NCI-H2196 treated with DMSO at 0.1 percent for 48 hours (cell line): ENCODE data around the gene ACBD3.
"Not testable (repeated sequence)": the region's sequence is repeated elsewhere in the genome, so short reads cannot be mapped to it uniquely, and the experiment has no call there.

ENCODE experiments used
- DNase-seq: peaks from one replicate; lab custom pipeline; 2025; ENCODE audit not compliant: unreplicated experiment; lab: John Stamatoyannopoulos, UW

ACBD3 gene

DNA sequence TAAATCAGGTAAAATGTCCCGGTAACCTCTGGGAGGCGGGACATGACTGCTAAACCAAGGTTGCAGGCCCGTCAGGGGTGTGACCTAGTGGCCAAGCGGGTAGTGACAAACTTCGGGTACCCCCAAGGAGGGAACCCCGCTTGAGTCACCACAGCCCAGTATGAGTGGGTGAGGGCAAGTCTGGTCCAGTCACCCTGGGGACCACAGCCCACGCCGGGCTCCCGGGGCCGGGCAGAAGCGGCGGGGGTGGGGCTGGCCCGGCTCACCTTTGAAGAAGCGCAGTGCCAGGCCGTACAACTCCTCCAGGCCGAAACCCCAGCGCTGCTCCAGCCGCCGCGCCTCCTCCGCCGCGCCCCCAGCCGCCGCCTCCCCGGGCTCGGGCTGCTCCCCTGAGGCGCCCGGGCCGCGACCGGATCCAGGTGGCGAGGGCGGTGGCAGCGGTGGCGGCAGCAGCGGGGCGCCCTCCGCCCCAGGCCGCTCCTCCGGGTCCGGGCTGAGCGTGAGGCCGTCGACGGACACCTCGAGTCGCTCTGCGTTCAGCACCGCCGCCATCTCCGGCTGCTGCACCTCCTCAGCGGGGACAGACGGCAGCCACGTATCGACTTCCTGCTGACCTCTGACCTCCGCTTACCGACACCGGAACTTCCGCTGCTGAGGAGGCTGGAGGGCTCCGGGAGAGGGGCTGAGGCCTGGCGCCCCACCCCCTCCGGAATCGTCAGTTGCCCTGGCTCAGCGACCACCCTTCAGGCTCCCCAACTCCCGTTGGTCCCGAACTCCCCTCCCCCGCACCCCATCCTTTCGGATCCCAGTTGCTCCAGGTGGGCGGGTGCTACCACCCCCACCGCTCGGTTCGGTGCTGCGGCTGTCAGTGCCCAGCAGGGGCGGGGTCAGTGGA, at the start of gene ACBD3:
Gene ACBD3 (minus strand): TSS at position 618 of the 895 bp plus-strand sequence. CDS start 66 bp downstream, at position 552.
- peak; percentile 80 for DNase-seq

DNA sequence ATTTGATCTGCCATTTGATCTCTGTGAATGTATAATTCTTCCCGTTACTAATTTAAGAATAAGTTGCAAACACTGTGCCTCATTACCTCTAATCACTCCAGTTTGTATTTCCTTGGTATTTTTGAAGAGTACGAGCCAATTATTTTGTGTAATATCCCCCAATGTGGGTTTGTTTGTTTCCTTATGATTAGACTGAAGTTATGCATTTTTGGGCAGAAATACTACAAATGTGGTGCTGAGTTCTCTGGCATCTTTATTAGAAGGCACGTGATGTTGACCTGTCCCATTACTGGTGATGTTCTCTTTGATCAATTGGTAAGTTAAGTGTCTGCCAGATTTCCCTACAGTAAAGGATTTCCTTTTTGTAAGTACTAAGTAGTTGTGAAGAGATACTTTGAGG, 47.3 kb upstream of the ACBD3 start:
- DNase-seq, result no peak

DNA sequence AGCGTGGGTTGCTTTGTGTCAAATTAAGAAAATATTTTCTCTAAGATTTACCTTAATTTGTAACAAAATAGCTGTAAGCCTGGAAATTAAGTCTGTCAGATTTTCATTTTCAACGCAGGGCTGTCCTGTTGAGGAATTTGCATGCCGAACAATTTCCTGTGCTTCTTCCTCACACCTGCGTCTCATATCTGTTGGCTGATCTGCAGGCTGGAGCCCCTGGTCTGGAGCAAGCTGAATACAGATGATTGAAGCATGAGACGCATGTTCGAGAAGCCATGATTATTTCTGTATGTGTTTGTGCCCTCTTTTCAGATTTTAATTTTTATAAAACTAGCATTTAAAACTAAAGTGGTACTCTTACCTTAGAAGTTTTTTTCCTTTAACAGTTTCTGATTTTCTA, 46.8 kb upstream of the ACBD3 start:
- no peak for DNase-seq

DNA sequence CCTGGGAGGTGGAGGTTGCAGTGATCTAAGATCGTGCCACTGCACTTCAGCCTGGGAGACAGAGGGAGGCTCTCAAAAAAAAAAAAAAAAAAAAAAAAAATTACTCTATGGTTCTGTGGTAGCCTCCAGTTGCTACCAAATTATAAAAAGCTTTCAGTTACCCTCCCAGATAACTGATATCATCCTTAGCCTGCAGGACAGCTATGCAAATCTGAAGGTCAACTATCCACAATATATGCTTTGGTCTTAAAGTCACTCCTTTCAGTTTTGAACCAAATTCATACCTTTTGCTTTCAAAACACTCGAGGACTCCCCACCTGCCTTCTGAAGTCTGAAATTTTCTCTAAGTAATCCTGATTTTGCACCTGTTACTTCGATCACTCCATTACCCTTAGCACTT, 40.1 kb upstream of the ACBD3 start:
- DNase-seq, result no peak

DNA sequence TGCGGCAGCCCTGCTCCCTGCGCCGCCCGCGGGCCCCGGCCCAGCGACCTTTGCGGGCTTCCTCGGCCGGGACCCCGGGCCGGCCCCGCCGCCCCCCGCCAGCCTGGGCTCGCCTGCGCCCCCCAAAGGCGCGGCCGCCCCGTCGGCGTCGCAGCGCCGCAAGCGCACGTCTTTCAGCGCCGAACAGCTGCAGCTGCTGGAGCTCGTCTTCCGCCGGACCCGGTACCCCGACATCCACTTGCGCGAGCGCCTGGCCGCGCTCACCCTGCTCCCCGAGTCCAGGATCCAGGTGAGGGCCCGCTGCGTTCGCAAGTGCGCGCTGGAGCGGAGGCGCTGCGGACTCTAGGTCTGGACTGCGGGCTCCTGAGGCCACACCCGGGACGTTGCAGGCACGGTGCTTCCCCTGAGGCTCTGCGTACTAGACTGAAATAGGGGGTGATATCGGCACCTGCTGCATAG, 37.3 kb upstream of the ACBD3 start:
- no peak for DNase-seq

DNA sequence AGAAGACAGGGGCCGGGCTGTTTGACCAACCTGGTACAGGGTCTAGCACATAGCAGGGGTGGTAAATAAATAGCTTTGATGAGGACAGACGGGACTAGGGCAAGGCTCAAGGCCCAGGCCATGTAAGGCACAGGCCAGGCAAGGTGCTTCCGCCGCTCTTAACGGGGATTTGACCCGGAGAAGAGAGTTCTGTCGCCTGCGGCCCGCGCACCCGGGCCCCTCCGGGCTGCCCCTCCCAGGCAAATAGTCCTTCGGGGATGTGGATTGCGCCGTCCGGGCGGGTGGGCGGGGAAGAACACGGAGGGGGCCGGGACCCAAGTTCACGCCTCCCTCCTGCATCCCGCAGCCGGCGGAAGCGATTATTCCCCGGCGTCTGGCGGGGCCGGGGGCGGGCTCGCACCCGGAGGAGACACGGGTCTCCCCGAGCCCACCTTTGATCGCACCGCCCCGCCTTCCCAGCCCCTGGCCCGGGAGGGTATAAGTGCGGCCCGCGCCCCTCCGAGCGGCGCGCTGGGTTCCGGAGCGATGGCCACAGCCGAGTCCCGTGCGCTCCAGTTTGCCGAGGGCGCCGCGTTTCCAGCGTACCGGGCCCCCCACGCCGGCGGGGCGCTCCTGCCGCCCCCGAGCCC, 36.7 kb upstream of the ACBD3 start, which contains the start of gene MIXL1:
Gene MIXL1 (plus strand): TSS at position 508 of the 629 bp plus-strand sequence. CDS start 18 bp downstream, at position 526.
- no peak for DNase-seq

DNA sequence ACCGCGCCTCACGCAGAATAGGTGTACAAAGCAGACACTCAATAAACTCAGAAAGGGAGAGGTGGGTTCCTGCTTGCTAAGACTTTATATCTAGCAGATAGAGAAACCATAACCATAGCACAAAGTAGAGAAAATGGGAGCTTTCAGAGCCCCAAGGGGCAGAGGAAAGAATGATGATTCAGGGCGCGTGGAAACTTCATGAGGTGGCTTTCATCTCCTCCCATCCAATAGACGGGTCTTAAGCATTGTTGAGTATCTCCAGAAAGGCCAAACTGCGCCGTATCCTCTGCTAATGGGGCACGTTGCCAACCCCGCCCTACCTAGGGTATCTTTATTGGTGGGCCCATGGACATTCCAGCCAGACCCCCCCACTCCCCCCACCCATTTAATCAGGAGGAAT, 36.1 kb upstream of the ACBD3 start:
- no peak for DNase-seq

DNA sequence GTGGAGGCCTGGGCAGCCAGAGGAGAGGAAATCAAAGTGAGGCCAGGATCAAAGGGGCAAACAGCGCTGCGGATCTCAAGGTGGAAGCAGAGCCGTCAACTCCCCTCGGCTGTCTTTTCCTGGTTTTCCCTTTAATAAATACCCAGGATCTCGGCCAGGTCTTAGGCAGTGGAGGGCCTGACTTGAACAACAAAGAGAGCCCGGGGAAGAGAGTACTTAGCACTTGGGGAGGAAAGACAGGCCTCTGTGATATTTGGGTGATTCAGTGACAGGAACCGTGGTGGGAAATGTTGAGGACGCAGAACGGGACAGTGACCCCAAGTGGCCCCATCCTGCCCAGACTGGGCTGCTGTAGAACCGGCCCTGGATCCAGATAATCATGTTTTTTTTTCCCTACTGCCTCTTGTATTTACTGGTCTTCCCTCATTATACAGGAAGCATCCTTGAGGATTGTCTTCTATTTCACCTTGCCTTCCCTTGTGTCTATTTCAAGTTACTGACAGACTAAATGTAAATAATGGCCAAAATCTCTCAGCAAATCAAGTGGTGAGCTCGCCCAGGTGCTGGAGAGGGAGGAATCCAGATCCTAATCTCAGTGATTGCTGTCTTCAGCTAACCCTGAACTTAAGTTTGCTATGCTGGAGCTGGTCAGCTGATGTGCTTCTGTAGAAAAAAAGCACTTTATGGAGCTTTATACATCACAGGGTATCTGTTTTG, 34.1 kb upstream of the ACBD3 start:
- DNase-seq, result no peak

DNA sequence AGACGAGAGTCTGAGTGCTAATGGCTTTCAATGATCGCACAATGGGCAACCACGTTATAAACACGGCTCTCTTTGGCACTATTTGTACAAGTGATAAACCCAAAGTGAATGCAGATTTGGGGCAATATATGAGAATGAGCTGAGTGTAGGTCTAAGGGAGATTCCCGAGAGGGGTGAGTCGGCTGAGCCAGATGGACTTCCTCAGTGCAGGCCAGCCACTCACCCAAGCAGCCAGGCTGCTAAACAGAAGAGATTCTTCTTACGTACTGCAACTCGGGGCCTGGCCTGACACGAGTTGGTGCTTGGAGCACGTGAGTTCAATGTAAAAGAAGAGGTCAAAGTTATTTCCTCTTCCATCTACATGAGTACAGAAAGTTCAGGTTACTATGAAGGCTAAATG, 30.7 kb upstream of the ACBD3 start:
- DNase-seq, result no peak

DNA sequence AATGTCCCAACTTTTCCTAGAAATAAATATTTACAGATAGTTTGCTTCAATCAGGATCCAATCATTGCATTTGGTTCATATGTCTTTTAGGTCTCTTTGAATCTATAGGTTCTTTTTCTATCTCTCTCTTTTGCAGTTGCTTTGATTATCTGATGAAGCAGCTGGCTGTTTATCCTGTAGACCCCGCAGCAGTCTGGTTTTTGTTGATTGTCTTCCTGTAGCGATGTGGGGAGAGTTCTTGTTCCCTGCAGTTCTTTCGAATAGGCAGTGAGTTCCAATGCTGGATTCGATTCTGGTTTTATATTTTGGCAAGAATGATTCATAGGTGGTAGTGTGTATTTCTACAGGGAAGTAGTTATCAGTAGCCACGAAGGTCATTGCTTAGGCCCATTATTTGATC, 29.5 kb upstream of the ACBD3 start:
- DNase-seq, result no peak

DNA sequence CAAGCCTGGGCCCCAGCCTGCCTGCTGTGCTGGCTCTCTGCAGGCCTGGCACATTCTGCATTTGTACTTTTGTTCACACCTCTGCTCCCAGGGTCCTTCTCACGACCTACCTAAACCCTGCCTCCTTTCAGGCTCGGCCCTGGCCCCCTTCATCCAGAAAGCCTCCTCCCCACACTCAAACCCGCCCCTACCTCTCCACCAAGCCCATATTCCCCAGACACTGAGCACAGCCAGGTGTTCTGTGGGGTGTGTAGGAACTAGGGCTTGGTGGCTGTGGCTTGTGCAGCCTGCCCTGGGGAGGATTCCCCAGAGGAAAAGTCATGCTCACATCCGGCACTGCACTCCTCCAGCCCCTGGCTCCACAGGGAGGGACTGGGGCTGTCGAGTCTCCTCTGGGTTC, 28.7 kb upstream of the ACBD3 start:
- no peak for DNase-seq

DNA sequence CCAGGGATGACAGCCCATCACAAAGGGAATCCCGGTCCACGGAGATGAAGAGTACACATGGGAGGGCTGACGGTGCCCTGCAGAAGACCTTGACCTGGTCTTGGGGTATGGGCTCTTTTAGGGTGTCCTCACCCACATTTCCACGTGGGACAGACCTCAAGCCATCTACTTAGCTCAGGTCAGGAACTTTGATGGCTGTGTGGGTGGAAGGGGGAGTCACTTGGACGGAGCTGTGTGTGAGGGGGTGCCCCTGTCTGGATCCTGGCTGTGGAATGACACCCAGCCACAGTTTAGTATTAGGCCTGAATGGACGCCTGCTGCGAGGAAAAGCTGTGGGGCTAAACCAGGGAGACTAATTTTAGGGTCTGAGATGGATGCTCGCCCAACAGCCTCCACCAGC, 26.0 kb upstream of the ACBD3 start:
- DNase-seq, result no peak

DNA sequence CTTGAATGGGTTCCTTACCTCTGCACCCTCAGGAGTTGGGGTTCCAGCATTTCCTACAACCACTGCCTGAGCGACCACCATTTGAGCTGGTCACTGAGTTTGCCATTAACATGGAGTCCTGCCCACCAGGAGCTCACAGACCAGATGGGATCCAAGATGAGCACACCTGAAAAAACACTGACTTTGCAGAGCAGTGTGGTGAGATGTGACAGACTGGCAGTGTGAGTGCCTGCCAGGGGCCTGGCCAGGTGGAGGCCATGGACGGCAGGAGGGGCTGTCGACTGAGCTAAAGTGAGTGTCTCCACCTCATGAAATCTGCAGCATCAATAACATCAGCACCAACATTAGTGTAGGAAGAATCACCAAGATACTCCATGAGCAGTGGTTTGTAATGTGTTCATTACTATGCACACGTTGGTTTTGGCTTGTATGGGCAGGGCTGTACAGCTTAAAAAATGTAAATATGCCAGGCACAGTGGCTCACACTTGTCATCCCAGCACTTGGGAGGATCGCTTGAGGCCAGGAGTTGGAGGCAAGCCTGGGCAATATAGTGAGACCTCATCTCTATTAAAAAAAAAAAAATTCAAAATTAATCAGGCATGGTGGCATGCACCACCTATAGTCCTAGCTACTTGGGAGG, 24.8 kb upstream of the ACBD3 start:
- DNase-seq, result no peak

DNA sequence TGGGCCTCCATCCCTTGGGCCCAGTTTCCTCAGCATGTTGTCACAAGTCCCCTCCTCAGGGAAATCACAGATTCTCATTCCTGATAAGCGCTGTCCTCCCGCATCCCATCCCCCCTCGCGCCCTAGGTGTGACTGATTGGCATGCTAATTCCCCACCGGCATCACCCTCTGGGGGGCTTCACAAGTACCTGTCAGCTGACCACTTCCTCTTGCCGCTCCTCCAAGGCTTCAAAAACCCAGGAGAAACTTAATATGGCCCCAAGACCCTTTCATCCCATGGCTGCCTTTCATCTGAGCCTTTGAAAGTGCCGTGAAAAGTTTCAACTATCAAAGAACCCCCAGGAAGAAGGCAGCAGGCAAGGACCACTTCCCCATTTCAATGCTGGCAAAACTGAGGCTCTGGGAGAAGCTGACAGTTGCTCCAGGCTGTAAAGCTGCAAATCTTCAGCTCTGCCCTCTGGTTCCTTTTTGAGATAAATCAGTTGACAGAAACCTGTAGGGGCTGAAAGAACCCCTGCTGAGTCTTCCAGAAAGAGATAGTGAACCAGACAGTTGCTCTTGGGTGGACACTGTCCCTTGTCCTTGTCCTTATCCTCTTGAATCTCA, 24.1 kb upstream of the ACBD3 start:
- DNase-seq, result no peak

DNA sequence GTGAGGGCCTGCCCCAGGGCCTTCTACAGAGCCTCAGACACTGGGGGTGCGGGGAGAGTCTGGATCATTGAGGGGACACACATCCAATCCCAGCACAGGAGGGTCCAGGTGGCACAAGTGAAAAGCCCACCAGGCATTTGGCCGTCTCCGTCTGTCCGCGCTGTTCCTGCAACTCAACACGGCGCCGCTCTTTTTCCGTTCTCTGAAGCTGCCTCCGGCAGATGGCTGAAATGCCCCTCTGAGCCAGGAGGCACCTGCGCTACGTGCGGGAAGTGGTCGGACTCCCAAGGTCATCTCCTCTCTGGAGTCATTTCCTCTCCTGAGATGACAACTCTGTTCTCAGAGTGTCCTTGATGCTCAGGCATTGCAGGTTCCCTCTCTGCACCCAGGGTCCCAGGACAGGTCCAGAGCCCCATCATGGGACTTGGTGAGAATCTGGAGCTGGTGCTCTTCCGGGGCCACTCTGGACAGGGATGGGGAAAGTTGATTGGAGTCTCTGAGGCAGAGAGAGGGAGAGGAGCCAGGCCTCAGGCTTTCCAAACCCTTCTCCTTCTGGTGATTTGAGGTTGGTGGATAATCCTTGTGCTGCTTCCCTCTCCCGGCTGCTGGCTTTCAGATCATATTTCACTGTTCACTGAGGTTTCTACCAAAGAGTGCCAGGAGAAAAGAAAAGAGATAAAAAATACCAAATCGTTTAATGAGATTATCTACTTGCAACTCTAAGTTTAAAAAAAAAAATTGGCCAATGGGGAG, 22.9 kb upstream of the ACBD3 start:
- no peak for DNase-seq

DNA sequence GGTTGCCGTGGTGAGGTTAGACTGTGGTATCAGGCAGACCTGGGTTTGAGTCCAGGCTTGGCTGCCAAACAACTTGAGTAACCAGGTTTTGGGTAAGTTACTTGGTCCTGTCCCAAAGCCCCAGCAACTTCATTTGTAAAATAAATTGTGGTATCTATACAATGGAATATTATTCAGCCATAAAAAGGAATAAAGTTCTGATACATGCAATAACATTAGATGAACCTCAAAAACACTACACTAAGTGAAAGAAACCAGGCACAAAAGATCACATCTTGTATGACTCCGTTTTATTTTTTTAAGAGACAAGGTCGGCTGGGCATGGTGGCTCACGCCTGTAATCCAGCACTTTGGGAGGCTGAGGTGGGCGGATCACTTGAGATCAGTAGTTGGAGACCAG, 20.5 kb upstream of the ACBD3 start:
- DNase-seq, result no peak

DNA sequence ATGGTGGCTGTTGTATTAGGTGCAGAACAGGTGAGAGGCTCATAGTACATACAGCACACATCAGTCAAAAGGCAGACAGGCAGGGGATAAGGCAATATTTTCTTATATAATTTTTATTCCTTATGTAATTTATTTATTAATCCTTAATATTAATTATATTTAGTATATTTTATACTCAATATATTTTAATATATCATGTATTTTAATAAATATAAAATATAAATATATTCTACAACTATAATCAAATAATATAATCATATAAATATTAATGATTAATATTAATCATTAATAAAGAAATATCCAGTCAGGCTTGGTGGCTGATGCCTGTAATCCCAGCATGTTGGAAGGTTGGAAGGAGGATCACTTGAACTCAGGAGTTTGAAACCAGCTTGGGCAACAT, 17.7 kb upstream of the ACBD3 start:
- DNase-seq, result no peak

DNA sequence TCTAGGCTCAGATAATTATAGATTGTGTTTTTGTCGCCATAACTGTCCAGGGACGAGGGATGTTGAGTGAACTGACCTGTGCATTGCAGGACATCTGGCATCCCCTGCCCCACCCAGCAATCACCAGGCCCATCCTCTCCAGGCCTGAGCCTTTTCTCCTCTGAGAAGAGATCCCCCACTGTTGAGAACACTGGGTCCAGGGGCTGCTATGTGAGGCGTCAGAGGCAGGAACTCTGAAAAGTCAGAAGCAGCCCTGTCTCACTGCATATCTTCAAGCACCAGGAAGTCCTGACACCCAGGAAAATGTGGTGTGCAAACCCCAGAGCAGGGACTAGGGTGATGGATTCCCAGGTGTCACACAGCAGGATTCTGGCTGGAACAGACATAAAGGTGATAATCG, 17.1 kb upstream of the ACBD3 start:
- DNase-seq, result no peak

DNA sequence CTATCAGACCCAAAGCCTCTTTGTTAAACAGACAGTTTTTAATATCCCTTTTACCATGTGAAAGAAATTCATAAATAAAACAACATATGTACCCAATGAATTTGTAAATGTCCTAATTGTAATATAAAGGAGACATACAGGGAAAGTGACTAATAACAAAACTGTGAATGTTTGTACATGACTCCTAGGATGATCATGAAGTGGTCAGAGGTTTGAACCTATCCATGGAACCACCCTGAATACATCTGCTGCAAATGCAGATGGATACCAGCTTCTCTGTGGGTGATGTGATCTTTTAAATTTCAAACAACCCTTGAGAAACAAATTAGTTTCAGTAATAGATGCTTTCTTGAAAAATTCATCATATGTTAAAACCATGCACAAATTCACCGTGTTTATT, 16.7 kb upstream of the ACBD3 start:
- no peak for DNase-seq

DNA sequence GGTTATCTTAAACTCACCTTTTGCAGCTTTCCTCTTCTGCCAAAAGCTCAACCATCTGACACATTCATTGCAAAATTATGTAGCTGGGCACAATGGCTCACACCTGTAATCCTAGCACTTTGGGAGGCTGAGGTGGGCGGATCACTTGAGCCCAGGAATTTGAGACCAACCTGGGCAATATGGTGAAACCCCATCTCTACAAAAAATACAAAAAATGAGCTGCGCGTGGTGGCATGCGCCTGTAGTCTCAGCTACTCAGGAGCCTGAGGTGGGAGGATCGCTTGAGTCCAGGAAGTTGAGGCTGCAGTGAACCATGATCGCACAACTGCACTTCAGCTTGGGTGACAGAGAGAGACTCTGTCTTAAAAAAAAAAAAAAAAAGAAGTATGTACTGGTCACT, 16.1 kb upstream of the ACBD3 start:
- DNase-seq, result not testable (repeated sequence)
